GM18498 (cell line): ENCODE data around the gene RNF6.
"Not testable (repeated sequence)": the region's sequence is repeated elsewhere in the genome, so short reads cannot be mapped to it uniquely, and the experiment has no call there.

ENCODE experiments used
- ATAC-seq: cut with Tn5 transposase; IDR thresholded peaks from one replicate; pipeline ENCODE4 v1.9.1; 2021; ENCODE audit warnings: mild to moderate bottlenecking, moderate library complexity; ENCODE audit not compliant: unreplicated experiment

RNF6 gene

DNA sequence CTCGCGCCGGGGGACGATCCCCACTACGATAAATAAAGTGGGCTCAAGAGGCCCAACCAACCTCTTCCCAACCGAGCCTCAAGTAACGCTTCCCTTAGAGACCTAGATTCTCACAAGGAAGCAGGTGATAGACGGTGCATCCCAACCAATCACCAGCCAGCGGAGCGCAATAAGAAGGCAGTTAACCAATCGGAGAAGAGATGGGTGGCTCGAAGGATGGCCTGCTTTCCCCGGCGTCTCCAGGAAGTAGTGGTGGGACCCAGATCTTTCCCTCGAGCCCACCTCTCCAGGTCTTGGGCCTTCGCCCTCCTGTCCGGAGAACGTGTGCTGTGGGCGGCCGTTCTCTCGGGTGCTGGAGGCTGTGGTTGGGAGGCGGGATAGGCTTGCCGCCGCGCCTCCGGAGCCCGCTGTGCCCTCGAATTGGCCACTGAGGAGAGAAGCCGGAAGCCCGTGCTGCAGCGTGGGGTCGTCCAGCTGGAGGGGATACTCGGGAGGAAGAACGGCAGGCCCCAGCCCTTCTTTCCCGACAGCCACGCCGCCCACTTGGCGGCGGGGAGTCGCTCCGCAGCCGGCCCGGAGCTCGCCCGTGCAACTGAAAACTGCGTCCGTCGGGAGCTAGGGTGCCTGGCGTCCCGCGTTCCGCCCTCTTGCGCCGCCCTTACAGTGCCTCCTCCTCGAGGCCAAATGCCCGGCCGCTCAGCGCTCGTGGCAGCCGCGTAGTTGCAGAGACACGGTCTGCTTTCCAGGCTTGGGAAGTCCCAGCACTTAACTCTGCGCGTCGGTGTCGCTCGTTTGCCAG is at the start of gene RNF6:
TSS of gene RNF6 (minus strand) at position 594 of the 799 bp plus-strand sequence. CDS start 2,665 bp downstream, outside the sequence.
- ATAC-seq: peak; percentile 98

GRCh38 chr13:26270707-26271106 is 48.6 kb upstream of the RNF6 start:
- no peak for ATAC-seq

DNA sequence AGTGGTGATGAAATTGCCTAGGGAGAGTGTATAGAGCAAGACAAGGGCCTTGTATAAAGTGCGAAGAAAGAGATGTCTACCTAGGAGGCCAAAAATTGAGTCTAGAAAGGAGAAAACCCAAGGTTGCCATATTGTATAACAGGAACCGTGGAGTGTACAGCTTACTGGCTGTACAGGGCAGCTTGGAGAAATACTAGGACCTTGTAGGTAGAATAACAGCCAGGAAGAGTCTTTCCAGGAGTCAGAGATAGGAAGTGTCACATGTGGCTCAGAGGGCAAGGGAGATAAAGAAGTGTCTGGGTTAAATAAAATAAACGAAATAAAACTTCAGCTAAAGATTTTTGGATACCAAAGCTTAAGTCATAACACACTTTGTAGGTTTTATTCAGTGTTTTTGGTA is 44.2 kb upstream of the RNF6 start:
- ATAC-seq: no peak

GRCh38 chr13:26262156-26262555 is 40.0 kb upstream of the RNF6 start:
- no peak for ATAC-seq

DNA sequence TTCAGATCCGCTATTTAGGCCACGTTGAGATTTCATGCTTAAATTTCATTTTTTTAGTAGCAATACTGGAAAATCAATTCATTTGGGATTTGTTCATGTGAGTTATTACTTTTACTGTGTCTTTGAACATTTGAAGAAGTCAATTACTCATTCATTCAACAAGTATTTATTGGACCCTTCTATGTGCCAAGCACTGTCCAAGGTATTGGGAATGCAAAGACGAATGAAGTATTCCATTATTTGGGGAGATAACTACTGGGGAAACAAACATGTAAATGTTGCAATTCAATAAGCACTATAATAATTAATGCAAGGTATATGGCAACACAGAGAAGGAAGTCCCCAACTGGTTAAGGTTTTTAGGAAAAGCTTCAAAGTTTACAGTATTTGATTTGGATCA is 37.5 kb upstream of the RNF6 start:
- no peak for ATAC-seq

DNA sequence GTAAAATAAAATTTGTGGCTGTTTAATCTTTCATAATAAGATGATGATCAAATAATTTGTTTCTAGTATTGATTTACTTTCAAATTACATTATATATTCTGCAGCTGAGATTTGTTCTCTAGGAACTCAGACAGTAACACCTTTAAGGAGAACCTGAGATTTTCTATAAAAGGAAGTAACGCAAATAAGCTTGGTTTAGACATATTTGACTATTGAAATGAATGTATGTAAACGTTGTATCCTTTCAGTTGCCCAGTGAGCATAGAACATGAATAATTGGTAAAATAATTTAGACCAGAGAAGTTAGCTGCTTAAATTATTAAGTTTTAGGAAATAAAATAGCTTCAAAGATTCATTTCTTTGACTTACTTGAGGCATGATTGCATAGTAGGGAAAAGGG is 34.9 kb upstream of the RNF6 start:
- no peak for ATAC-seq

DNA sequence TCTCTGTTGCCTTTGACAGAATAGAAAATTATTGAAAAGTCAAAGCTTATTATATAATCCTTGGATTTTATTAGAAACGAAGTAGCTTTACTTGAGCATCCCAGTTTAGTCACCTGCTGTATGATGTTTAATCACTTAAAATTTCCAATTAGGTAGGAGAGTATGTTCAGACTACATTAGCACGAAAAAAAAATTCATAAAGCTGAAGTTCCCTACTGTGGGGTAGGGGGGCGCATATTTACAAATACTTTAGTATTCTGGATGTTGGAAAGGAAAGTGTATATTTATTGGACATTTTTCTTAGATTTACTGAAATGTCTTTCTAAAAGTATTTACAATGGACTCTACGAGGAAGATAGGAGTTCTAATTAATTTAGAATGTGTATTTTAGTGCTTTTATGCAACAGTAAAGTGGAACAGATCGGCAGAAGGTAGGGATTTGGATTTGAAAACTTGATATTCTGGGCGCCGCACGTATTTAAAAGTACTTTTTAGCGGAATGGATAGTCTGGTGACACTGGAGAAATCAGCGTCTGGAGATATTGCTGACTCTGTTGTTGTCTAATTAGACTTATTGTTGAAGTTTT is 33.7 kb upstream of the RNF6 start:
- no peak for ATAC-seq

DNA sequence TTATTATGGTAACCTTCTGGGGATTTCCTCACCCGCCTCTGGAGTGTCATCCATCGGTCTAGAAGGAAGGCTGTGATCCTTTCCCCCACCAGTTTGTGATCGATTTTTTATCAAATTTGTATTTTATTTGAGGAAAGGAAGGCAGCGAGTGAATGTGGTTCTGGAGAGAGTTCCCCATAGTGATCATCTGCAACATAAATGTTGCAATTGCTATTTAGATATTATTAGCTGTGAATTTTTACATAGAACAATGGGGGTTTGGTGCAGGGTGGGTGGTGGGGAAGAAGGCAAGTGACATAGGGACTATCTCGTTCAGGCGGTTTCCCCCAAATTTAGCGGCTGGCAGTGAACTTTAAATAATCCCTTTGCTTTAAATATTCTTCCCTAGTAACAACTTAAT is 33.0 kb upstream of the RNF6 start:
- no peak for ATAC-seq

- peak; percentile 45 for ATAC-seq
Observed at GRCh38 chr13:26254583-26255111, 32.5 kb upstream of the RNF6 start.

DNA sequence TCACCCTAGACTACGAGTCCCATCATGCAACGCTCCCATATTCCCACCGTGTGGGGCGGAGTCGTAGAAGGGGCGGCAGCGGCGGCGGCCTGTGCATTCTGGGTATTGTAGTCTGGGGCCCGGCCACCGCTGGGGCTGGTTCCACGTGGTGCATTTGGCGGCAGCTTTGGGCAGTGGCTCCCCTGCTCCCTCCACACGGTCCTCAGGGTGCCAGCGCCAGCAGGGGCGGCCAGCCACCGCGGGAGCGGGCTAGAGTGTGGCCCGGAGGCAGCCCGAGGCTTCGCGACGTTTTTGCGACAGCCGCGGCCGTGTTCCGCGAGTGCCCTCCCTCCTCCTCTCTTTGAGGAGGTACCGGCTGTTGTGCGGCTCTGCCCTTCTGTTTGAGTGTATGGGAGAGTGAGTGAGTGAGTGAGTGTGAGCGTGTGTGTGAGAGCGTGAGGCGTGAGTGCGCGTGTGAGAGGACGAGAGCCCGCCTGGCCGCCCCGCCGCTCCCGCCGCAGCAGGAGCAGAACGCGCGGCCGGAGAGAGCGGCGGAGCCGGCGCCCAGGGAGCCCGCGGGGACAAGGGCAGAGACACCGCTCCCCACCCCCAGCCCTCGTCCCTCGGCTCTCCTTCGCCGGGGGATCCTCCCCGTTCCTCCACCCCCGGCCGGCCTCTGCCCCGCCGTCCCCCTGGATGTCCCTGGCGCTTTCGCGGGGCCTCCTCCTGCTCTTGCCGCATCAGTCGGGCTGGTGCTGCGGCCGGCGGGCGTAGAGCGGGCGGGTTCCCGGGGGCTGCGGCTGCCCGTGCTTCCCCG is 31.9 kb upstream of the RNF6 start, which contains the start of gene CDK8:
TSS of gene CDK8 (plus strand) at position 343 of the 796 bp plus-strand sequence. CDS start 513 bp downstream, outside the sequence.
- ATAC-seq: peak; percentile 89

DNA sequence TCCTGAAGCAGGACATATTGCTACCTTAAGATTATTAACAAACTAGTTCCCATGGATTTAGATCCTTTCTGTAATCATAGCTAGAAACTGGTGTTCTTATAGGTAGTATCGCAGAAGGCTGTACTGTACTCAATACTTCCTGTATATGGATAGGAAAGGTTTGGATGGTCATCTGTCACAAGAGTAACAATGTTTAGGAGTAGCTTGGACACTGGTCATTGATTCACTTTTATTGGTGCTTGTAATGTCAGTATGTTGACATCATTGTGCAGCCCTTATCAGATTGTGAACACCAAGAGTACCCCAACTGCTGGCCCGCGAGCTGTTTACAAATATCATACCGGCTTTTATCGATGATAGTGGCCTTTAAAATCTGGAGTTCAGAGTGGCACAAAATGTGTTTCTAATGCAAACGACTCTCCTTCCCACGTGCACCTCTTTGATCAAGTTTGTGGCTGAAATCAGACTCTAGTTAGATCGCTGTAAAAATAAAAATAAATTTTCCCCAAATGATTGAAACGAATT is 31.2 kb upstream of the RNF6 start:
- no peak for ATAC-seq

GRCh38 chr13:26252006-26252405 is 29.9 kb upstream of the RNF6 start:
- ATAC-seq: not testable (repeated sequence)

DNA sequence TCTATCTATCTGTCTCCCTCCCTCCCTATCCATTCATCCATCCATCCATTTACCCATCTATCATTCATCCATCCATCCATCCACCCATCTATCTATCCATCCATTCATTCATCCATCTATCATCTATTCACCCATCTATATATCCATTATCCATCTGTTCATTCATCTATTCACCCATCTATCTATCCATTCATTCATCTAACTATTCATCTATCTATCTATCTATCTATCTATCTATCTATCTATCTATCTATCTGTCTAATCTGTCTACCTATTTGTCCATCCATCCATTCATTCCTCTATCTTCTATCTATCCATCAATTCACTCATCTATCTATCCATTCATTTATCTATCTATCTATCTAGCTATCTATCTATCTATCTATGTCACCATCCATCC is 27.4 kb upstream of the RNF6 start:
- ATAC-seq: no peak

GRCh38 chr13:26247608-26248007 is 25.5 kb upstream of the RNF6 start:
- no peak for ATAC-seq

- no peak for ATAC-seq
Observed at GRCh38 chr13:26247011-26247410, 24.9 kb upstream of the RNF6 start.

- no peak for ATAC-seq
Observed at GRCh38 chr13:26246154-26246553, 24.0 kb upstream of the RNF6 start.

- ATAC-seq: no peak
Observed at GRCh38 chr13:26236296-26236695, 14.2 kb upstream of the RNF6 start.

GRCh38 chr13:26230703-26231102 is 8.6 kb upstream of the RNF6 start:
- ATAC-seq: no peak

DNA sequence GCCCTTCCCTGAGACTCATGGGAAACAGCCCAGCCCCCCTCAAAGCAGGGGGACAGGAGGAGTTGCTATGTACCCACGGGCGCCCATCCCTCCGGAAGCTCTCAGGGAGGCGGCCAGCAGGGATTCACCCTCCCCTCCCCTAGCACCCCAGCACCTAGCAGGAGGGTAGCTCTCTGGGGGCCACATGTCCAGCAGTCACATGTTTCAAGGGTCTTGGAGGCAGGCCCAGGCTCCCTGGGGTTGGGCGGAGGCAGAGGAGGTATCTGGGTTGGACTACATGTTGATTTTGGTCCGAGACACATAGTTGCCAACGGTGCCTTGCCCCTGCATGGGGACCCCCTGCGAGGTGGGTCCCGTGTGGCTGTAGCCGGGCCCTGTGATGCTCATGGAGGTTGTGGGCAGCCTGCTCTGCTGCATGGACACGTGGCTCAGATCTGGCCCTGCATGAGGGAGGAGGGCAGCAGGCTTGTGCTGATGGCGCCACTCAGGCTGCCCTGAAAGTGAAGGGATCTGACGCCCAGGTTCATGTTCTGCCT is 7.0 kb upstream of the RNF6 start:
- no peak for ATAC-seq

DNA sequence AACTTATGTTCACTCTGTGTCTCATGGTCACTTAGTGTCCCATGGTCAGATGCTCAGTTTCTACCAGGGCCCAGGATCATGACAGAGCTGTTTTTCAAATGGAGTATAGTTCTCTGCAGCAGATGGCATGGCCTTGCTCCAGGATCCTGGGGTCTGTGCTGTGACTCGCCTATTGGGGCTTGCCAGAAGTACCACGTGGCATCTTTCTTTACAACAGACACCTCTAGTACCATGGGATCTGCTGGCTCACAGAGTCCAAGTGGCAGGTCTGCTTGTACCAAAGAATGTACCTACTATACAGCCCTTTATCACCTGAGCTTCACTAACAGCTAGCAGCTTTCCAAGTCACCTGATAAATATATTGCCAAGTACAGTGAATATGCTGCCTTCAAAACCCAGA is 6.0 kb upstream of the RNF6 start:
- no peak for ATAC-seq
